Daoy (cell line): ENCODE results near the gene FIGNL1. TPM values are rescaled to one million over a fixed set of nuclear protein-coding genes. Genes with fewer than 3 reads are reported as not detected.
A peak's percentile ranks its signal among the peaks of the same experiment; 100 is the strongest.

Experiments used
- DNase-seq: peaks from one replicate; pipeline ENCODE4 v3.0.0-alpha.2; 2015; ENCODE audit warnings: low read depth
- total RNA-seq: library from RNA; depleted of rRNA; stranded (reverse); fragments of >200 nt; shearing (Covaris generic); gene quantifications from 2 replicates; pipeline ENCODE4 v1.2.3, GENCODE V29; 2014

The FIGNL1 gene
- total RNA-seq, 1 experiment from 2014 or later = 66.0 TPM

- no peak for DNase-seq
Observed at GRCh38 chr7:50428911-50429310, 21.2 kb downstream of the FIGNL1 start.

DNA sequence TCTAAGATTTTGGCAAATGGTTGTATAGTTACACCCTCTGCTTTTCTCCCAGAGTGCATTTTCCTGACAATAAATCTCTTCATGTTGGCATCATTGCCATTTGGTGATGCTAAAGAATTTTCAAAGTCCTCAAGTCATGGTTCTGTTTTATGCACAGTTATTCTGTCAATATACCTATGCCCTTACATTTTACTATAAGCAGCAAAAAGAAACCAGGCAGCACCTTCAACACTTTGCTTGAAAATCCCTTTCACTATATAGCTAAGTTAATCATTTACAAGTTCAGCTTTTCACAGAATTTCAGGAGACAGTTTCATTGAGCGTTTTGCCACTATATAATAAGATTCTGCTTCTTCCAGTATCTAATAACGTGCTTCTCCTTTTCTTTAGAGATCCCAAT is 22.6 kb downstream of the FIGNL1 start:
- no peak for DNase-seq

GRCh38 chr7:50426280-50427045 is 23.7 kb downstream of the FIGNL1 start:
- no peak for DNase-seq

DNA sequence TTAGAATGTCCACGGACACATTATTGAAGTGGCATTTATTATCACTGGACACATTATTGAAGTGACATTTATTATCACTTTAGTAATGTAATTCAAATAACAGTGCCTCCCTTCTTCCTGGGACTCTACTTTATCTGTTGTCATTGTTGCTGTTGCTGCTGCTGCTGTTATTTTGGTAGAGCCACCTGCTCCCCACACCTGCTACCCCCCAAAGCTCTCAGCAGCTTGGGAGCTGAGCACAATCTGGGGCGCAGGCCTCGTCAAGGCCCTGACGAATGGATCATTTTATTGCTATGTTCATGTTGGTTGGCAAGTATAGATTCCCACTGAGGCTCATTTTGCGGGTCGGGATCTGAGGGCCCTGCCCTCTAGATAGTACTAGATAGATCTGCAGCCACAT is 24.8 kb downstream of the FIGNL1 start:
- DNase-seq = no peak

- no peak for DNase-seq
Observed at GRCh38 chr7:50423860-50424259, 26.3 kb downstream of the FIGNL1 start.

DNA sequence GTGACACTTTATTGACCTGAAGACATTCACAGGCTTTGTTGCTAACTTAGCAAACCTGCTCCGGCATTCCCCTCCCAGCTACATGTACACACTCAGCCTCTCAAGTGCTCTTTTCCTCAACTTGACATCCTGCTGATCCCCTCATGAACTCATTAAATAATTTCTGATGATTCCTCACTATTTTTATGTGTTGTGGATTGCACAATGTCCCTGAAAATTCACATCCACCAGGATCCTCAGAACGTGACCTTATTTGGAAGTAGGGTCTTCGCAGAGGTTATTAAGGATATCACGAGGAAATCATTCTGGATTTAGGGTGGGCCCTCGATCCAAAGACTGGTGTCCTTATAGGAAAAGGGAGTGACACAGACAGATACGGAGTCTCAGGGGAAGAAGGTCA is 27.3 kb downstream of the FIGNL1 start:
- DNase-seq = no peak

DNA sequence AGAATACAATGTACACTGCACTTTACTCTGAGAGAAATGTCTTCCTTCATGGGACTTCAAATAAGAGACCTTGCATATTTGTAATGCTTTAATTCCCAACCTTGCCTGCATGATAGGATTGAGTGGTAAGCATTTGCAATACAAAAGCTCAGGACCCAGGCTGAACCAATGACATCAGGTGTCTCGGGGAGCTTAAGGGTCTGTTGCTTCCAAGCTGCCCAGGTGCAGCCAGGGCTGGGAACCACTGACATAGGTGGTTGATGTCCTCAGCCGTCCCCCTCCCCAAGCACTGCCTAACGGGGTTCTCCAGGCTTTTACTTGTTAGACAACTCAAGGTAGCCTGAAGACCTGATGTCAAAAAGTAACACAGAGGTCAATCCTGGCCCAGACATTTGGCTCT is 29.1 kb downstream of the FIGNL1 start:
- DNase-seq = no peak

GRCh38 chr7:50418526-50419290 is 31.4 kb downstream of the FIGNL1 start:
- no peak for DNase-seq

GRCh38 chr7:50418086-50418515 is 32.0 kb downstream of the FIGNL1 start:
- DNase-seq = peak; percentile 91

DNA sequence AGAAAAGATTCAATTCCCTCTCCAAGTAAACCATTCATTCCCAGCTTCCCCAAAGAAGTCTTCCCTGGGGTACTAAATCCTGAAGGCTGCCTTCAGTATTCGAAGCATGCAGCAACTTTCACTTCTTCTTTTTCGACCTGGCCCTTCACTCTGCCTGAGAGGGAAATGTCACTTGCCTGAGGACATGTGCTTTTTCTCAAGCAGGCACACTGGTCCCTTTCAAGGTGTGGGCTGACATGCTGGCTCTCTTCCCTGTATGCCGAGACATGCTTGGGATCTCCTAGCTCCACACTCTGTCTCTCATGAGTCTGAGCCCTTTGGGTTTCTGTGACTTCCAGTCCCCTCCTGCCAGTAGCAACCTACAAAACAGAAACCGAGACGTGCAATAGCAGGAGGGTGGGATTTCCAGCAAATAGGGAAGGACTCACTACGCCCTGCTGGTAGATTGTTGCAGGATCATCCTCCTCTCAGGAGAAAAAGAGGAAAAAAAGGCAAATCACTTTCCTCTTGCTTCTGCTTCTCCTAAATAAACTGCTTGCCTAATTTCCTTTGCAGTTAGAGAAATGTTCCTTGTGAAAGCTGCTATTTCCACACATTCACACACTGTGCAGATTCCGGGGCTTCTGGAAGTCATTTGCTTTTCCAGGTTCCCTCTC is 33.5 kb downstream of the FIGNL1 start:
- DNase-seq = no peak

DNA sequence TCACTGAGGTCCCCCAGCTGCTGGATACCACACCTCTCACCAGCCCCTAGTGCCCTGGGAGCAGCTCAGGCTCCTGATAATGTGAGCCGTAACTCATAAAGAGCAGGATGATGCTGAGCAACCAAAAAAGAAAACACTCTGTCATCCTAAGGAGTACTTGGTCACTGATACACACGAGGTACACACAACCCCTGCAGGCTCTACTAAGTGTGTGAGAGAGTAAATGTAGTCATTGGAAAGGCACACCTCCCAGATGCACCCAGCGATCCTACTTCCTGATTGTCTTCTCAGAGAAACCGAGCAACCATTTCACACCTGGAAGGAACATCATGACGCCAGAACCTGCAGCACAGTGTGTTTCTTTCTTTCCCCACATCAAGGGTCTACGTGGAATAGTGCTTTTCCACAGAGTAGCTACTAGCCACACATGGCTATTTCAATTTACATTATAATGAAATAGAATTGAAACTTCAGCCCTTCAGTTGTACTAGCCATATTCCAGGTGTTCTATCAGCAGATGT is 34.2 kb downstream of the FIGNL1 start:
- DNase-seq = no peak

DNA sequence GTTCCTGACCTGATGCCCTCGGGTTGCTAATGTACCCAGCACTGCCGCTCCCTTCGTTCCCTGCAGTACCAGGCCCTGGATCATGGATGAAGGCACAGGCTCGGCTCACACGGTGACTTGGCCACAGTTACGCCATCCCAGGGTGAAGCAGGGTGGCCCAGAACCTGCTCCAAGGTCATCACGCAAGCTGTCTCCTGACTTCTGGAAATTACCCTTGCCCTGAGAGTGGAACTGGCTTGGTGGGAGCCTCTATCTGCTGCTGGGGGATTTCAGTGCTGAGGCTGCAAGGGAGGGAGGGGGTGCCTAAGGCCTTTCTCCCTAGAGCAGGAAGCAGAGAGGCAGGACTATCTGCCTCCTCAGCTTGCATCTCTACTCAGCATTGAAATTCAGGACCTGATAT is 36.6 kb downstream of the FIGNL1 start:
- DNase-seq = no peak

GRCh38 chr7:50412973-50413372 is 37.2 kb downstream of the FIGNL1 start:
- DNase-seq = no peak

DNA sequence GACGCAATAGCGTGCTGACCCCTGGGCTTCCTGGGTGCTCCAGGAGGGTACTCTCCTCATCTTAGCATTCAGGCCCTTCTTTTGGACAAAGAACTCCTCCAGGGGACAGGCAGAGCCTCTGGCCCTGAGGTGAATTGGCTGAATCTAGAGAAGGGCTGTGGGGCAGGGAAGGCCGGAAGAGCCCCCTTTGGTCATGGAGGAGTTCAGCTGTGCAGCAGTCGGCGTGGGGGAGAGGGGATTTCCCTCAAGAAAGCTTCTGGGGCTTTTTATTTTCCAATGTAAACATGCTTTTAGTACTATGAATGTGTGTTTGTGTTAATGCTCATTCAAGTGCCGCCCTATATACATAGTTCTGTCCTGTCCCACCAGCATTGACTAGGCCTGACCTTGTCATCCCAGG is 38.8 kb downstream of the FIGNL1 start:
- DNase-seq = no peak

- DNase-seq = no peak
Observed at GRCh38 chr7:50409856-50410745, 40.0 kb downstream of the FIGNL1 start.

DNA sequence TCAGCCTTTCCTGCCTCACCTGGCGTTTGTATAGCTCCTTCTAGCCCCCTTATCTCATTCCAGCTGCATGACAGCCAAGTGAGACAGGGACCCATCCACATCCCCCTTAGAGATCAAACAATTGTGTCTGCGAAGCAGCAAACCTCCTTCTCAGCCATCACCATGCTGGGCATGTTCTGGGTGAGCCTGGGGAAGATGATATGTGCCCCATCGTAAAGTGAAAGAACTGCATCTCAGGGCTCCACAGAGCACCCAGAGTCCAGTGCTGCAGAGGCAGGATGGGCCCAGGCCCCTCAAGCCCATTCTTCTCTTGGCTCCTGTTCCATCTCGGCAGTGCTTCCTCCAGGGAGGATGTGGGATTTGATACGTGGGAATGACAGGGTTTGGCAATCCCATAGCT is 43.2 kb downstream of the FIGNL1 start:
- no peak for DNase-seq

- no peak for DNase-seq
Observed at GRCh38 chr7:50405221-50405620, 44.9 kb downstream of the FIGNL1 start.

DNA sequence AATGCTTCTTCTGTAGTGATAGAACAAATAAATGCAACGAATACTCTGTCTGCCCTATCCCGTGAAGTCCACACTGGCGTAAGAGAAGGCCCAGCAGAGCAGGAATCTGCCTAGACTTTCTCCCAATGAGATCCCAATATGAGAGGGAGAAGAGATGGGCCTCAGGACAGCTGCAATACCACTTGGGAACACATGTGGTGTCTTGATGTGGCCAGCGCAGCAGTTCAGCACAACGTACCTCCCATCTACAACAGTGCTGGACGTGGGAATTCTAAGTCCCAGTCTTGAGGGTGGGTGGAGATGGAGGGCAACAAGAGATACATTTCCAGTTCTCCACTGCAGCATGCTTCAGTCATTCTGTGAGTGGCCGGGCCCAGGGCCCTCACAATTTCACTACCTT is 45.8 kb downstream of the FIGNL1 start:
- no peak for DNase-seq

DNA sequence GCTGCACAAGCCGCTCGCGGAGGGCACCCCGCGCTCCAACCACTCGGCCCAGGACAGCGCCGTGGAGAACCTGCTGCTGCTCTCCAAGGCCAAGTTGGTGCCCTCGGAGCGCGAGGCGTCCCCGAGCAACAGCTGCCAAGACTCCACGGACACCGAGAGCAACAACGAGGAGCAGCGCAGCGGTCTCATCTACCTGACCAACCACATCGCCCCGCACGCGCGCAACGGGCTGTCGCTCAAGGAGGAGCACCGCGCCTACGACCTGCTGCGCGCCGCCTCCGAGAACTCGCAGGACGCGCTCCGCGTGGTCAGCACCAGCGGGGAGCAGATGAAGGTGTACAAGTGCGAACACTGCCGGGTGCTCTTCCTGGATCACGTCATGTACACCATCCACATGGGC is 50.0 kb downstream of the FIGNL1 start:
- no peak for DNase-seq

- no peak for DNase-seq
Observed at GRCh38 chr7:50399635-50400034, 50.5 kb downstream of the FIGNL1 start.

- DNase-seq = no peak
Observed at GRCh38 chr7:50399206-50399605, 50.9 kb downstream of the FIGNL1 start.

- no peak for DNase-seq
Observed at GRCh38 chr7:50397971-50398324, 52.2 kb downstream of the FIGNL1 start.
